Measurements from ENCODE around the gene SIGLEC8. TPM values are rescaled to one million over a fixed set of nuclear protein-coding genes. Genes with fewer than 3 reads are reported as not detected.

SIGLEC8 gene
- total and polyA plus RNA-seq, 9 of the 15 experiments (the other 6 are each of a cell fraction or from before 2014, with no cell fraction given): 0.04 to 0.65 (median 0.39) TPM

DNA sequence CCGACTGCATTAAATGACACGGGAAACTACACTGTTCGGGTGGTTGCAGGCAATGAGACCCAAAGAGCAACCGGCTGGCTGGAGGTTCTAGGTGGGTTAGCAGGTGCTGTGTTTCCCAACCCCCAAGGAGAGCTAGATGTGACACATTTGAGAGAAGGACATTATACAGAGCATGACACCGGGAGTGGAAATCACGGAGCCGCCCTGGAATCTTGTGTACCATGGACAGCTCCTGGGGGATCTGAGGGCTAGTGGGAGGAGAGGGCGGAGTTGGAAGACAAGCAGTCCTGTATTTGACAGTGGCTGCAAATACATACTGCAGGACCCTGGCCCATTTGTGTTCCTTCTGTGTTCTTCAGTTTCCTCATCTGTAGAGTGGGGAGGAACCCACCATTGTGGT, 22.3 kb upstream of the SIGLEC8 start (continued):
- TF ChIP-seq ETS2 (tag; IDR thresholded peaks at IDR 0.05; ENCODE audit: borderline replicate concordance, poor library complexity, severe bottlenecking) (no peak), TFAM (CRISPR knock-in tag; conservative IDR thresholded peaks at IDR 0.05) (no peak), ZNF354B (CRISPR knock-in tag; IDR thresholded peaks at IDR 0.05) (no peak), IRF2 (CRISPR knock-in tag; IDR thresholded peaks at IDR 0.05) (no peak), RAD21 (CRISPR knock-in tag; conservative IDR thresholded peaks at IDR 0.05 in 1 of 2, IDR thresholded peaks at IDR 0.05 in 1 of 2) (0 out of 4 replicates have a peak, but pooled peaks of 1 of the 2 experiments have one; percentile 20), ZZZ3 (IDR thresholded peaks at IDR 0.05) (no peak), GATA2 (CRISPR knock-in tag; IDR thresholded peaks at IDR 0.05) (no peak), SIRT6 (IDR thresholded peaks at IDR 0.05; ENCODE audit: low read depth, low read length) (no peak), CCAR2 (IDR thresholded peaks at IDR 0.05; ENCODE audit: low read depth, low read length) (no peak), ZNF696 (CRISPR knock-in tag; conservative IDR thresholded peaks at IDR 0.05) (no peak), PHF20 (IDR thresholded peaks at IDR 0.05; ENCODE audit: partially characterized antibody) (no peak), HOXB6 (CRISPR knock-in tag; IDR thresholded peaks at IDR 0.05; ENCODE audit: borderline replicate concordance) (no peak), YBX1 (IDR thresholded peaks at IDR 0.05) (no peak), ZNF263 (CRISPR knock-in tag; IDR thresholded peaks at IDR 0.05; ENCODE audit: borderline replicate concordance) (peak; percentile 70), CHD2 (IDR thresholded peaks at IDR 0.05; ENCODE audit: low read depth, low read length) (no peak), PHB2 (IDR thresholded peaks at IDR 0.05; ENCODE audit: low read depth) (no peak), CREM (IDR thresholded peaks at IDR 0.05; ENCODE audit: low read depth) (no peak)
- TF ChIP-seq, protein P1, sequence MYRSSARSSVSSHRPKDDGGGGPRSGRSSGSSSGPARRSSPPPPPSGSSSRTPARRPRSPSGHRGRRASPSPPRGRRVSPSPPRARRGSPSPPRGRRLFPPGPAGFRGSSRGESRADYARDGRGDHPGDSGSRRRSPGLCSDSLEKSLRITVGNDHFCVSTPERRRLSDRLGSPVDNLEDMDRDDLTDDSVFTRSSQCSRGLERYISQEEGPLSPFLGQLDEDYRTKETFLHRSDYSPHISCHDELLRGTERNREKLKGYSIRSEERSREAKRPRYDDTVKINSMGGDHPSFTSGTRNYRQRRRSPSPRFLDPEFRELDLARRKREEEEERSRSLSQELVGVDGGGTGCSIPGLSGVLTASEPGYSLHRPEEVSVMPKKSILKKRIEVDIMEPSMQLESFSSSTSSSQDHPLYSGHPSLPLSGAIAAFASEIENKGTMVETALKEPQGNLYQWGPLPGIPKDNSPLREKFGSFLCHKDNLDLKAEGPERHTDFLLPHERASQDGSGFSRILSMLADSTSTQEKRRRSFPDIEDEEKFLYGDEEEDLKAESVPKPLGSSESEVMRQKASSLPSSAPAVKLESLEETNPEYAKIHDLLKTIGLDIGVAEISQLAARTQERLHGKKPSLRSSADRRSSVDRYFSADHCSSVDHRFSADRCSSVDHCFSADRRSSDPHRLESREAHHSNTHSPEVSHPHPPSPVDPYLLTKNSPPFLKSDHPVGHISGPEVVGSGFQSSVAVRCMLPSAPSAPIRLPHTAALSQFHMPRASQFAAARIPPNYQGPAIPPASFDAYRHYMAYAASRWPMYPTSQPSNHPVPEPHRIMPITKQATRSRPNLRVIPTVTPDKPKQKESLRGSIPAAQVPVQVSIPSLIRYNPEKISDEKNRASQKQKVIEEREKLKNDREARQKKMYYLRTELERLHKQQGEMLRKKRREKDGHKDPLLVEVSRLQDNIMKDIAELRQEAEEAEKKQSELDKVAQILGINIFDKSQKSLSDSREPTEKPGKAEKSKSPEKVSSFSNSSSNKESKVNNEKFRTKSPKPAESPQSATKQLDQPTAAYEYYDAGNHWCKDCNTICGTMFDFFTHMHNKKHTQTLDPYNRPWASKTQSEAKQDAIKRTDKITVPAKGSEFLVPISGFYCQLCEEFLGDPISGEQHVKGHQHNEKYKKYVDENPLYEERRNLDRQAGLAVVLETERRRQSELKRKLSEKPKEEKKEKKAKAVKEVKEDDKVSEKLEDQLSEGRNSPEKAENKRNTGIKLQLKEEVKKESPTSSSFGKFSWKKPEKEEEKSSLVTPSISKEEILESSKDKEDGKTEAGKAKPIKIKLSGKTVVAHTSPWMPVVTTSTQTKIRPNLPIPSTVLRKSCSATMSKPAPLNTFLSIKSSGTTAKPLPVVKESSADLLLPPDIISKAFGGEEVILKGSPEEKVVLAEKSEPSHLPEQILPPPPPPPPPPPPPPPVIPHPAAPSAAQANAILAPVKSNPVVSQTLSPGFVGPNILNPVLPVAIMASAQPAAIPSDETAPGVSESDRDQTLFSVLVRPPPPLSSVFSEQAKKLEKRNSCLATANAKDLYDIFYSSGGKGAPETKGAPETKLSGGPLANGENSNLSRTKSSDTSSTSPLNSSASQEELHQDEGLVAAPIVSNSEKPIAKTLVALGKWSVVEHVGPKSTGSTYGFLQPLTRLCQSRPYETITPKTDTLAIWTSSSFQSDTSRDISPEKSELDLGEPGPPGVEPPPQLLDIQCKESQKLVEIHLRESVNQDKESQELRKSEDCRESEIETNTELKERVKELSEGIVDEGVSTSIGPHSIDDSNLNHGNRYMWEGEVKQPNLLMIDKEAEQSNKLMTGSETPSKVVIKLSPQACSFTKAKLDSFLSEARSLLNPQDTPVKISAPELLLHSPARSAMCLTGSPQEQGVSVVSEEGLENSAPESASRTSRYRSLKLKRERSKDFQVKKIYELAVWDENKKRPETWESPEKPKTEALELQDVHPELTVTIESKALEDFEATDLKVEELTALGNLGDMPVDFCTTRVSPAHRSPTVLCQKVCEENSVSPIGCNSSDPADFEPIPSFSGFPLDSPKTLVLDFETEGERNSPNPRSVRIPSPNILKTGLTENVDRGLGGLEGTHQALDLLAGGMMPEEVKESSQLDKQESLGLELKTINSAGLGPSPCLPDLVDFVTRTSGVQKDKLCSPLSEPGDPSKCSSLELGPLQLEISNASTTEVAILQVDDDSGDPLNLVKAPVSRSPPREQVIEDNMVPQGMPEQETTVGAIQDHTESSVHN (IDR thresholded peaks at IDR 0.05; ENCODE audit: borderline replicate concordance in 1 of 2, low read depth in 1 of 2): no peak
- TF ChIP-seq, protein P2, sequence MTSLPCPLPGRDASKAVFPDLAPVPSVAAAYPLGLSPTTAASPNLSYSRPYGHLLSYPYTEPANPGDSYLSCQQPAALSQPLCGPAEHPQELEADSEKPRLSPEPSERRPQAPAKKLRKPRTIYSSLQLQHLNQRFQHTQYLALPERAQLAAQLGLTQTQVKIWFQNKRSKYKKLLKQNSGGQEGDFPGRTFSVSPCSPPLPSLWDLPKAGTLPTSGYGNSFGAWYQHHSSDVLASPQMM (CRISPR knock-in tag; IDR thresholded peaks at IDR 0.05): no peak
- TF ChIP-seq, protein P3, sequence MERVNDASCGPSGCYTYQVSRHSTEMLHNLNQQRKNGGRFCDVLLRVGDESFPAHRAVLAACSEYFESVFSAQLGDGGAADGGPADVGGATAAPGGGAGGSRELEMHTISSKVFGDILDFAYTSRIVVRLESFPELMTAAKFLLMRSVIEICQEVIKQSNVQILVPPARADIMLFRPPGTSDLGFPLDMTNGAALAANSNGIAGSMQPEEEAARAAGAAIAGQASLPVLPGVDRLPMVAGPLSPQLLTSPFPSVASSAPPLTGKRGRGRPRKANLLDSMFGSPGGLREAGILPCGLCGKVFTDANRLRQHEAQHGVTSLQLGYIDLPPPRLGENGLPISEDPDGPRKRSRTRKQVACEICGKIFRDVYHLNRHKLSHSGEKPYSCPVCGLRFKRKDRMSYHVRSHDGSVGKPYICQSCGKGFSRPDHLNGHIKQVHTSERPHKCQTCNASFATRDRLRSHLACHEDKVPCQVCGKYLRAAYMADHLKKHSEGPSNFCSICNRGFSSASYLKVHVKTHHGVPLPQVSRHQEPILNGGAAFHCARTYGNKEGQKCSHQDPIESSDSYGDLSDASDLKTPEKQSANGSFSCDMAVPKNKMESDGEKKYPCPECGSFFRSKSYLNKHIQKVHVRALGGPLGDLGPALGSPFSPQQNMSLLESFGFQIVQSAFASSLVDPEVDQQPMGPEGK (CRISPR knock-in tag; IDR thresholded peaks at IDR 0.05; ENCODE audit: borderline replicate concordance): no peak

Data from K562 (cell line).